DND-41 (cell line): ENCODE data around the gene IGF2BP2.

Experiments used
- EZH2 ChIP-seq: IDR thresholded peaks from 3 replicates; pipeline ENCODE4 v1.6.1; 2012; ENCODE audit warnings: borderline replicate concordance, low read depth, mild to moderate bottlenecking, moderate library complexity, low read length, inconsistent platforms; ENCODE audit not compliant: severe bottlenecking
- TF ChIP-seq, protein P1 (sequence below): IDR thresholded peaks from 2 replicates; pipeline ENCODE4 v1.5.1; 2012; ENCODE audit warnings: borderline replicate concordance, low read length, moderate library complexity, mild to moderate bottlenecking; ENCODE audit not compliant: poor library complexity, severe bottlenecking; ENCODE audit errors: extremely low read depth

DNA sequence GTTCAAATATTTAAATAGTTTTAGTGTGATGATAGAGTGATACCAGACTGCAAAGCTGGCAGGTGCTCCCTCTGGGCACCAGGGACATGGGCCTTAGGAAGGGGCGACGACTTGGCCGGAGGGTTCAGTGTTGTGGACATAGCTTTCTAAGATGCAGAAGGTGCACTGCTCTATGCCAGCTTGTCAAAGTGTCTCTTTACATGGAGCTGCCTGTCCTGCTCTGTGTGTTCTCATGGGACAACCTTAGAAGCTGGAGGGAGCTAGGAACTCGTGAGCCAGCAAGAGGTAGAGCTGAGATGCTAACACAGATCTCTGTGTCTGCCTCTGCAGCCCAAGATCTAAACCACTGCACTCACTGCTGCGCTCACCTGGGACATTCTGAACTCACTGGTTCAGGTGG, 160.9 kb downstream of the IGF2BP2 start:
- TF ChIP-seq, protein P1, sequence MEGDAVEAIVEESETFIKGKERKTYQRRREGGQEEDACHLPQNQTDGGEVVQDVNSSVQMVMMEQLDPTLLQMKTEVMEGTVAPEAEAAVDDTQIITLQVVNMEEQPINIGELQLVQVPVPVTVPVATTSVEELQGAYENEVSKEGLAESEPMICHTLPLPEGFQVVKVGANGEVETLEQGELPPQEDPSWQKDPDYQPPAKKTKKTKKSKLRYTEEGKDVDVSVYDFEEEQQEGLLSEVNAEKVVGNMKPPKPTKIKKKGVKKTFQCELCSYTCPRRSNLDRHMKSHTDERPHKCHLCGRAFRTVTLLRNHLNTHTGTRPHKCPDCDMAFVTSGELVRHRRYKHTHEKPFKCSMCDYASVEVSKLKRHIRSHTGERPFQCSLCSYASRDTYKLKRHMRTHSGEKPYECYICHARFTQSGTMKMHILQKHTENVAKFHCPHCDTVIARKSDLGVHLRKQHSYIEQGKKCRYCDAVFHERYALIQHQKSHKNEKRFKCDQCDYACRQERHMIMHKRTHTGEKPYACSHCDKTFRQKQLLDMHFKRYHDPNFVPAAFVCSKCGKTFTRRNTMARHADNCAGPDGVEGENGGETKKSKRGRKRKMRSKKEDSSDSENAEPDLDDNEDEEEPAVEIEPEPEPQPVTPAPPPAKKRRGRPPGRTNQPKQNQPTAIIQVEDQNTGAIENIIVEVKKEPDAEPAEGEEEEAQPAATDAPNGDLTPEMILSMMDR, result no peak
- TF ChIP-seq EZH2, result no peak
